Measurements from ENCODE around the gene TXNRD2. TPM values are rescaled to one million over a fixed set of nuclear protein-coding genes. Genes with fewer than 3 reads are reported as not detected.

TXNRD2 gene
- total RNA-seq, 1 experiment from 2014 or later = 22.9 TPM

GRCh38 chr22:19876314-19876940 lies 65.2 kb downstream of the TXNRD2 start:
- H3K79me2 ChIP-seq (ENCODE audit: insufficient read depth, low read length) = no peaks in the 10 kb centered on the region; the same call in 1 of the 2 replicates
- H3T11ph ChIP-seq (ENCODE audit: low read length) = no peak overlapping the region
- H4K20me1 ChIP-seq (ENCODE audit: control insufficient read depth, insufficient read depth, insufficient read length) = no peaks in the 10 kb centered on the region
- H2BK5ac ChIP-seq (ENCODE audit: insufficient read length, low read length) = no peak overlapping the region
- no peak for DNase-seq
- H3K4me3 Mint-ChIP-seq = no peak overlapping the region
- peaks cover 2% of the 10 kb centered on the region; the same call in 1 of the 2 replicates for H3K4me1 ChIP-seq (ENCODE audit: insufficient read depth, low read length)
- no peak overlapping the region for H3K4me2 ChIP-seq (ENCODE audit: insufficient read depth, insufficient read length, low read length)
- H3K27ac ChIP-seq (ENCODE audit: insufficient read length, low read depth, low read length) = no peak overlapping the region
- H3K14ac ChIP-seq (ENCODE audit: insufficient read depth, low read length) = no peak overlapping the region
- H3K27me3 ChIP-seq (ENCODE audit: insufficient read depth, low read length) = no peaks in the 10 kb centered on the region
- no peaks in the 10 kb centered on the region for H3K27me3 Mint-ChIP-seq (ENCODE audit: low read depth)
- H3K9me3 ChIP-seq (ENCODE audit: control insufficient read depth, low read depth, low read length) = no peaks in the 10 kb centered on the region
- no peak overlapping the region for H2AFZ ChIP-seq (ENCODE audit: low read length)
- H4K91ac ChIP-seq (ENCODE audit: insufficient read length, low read depth, low read length) = no peak overlapping the region
- WGBS (ENCODE audit: extremely low coverage, insufficient read length, low lambda C conversion rate) = no CpG with 5 or more reads among the region's 21 CpGs
- no peak overlapping the region for H2BK12ac ChIP-seq (ENCODE audit: insufficient read length, low read depth, low read length)
- H4K5ac ChIP-seq (ENCODE audit: insufficient read length, low read depth, low read length) = no peak overlapping the region
- no peak overlapping the region for H3K56ac ChIP-seq (ENCODE audit: insufficient read length, low read depth, low read length)
- TF ChIP-seq CTCF (conservative IDR thresholded peaks at IDR 0.05) = no peak
- H2AK5ac ChIP-seq (ENCODE audit: insufficient read length, low read length) = no peak overlapping the region
- no peak overlapping the region for H3K9ac ChIP-seq (ENCODE audit: extremely low read depth, insufficient read length, low read length)
- H2BK120ac ChIP-seq (ENCODE audit: low read depth, low read length, poor library complexity, severe bottlenecking) = no peak overlapping the region
- H3K4me1 Mint-ChIP-seq = peaks cover 20 to 21% of the 10 kb centered on the region in 2 experiments
- H3K23ac ChIP-seq (ENCODE audit: insufficient read length, low read depth, low read length) = no peak overlapping the region
- H4K8ac ChIP-seq (replicated peaks; ENCODE audit: insufficient read length, low read depth, low read length) = no peak overlapping the region
- H3K18ac ChIP-seq (ENCODE audit: insufficient read length, low read depth, low read length) = no peak overlapping the region
- no peak overlapping the region for H2BK20ac ChIP-seq (ENCODE audit: low read depth, low read length, poor library complexity, severe bottlenecking)
- H3K9me3 Mint-ChIP-seq = no peaks in the 10 kb centered on the region
- H3K4ac ChIP-seq (ENCODE audit: low read depth, low read length) = no peak overlapping the region
- no peaks in the 10 kb centered on the region for H3K23me2 ChIP-seq (ENCODE audit: insufficient read length, low read depth, low read length, poor library complexity, severe bottlenecking)
- H3K36me3 Mint-ChIP-seq (ENCODE audit: insufficient read depth in 1 of 3, low read depth in 3 of 3) = no peaks in the 10 kb centered on the region
- no peak overlapping the region for H2BK15ac ChIP-seq (ENCODE audit: low read depth, low read length)
- H3K79me1 ChIP-seq (ENCODE audit: insufficient read depth, low read depth, low read length, poor library complexity, severe bottlenecking) = no peaks in the 10 kb centered on the region
- no peak overlapping the region for H3K27ac Mint-ChIP-seq
